Midbrain (tissue), 1 donor: ENCODE data around the gene ANKS3.

Experiments
- DNase-seq: peaks from one replicate; lab custom pipeline; 2025; lab: John Stamatoyannopoulos, UW

The ANKS3 gene

GRCh38 chr16:4728676-4729075 is 5.4 kb downstream of the ANKS3 start:
- no peak for DNase-seq

- no peak for DNase-seq
Measured at GRCh38 chr16:4726616-4727015, 7.5 kb downstream of the ANKS3 start.

DNA sequence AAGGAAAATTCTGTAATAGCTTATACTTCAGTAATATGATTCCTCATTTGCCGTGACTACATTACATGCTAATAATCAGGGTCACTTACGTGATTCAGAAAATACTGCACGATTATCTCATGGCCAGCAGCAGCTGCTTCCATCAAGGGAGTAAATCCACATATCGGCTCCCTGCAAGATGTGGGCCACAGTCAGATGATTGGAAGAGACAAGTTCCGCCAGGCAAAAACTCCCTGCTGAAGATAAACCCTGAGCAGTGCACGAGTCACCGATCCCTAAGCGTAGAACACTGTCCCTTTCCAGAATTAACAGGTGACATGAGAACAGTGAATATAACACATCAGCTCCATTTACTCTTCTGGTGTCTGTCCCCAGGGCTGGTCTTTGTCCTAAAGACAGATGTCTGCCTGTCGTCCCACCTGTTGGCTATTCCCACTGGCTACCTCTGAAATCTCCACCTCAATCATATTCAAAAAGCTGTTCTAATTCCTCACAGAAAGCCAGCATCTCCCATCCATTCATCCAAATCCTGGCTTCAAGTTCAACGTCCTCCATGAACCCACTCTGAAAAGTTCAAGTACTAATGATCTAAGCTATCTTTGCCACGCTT is 9.3 kb downstream of the ANKS3 start:
- DNase-seq = no peak

GRCh38 chr16:4723071-4723767 is 10.9 kb downstream of the ANKS3 start:
- DNase-seq = no peak

DNA sequence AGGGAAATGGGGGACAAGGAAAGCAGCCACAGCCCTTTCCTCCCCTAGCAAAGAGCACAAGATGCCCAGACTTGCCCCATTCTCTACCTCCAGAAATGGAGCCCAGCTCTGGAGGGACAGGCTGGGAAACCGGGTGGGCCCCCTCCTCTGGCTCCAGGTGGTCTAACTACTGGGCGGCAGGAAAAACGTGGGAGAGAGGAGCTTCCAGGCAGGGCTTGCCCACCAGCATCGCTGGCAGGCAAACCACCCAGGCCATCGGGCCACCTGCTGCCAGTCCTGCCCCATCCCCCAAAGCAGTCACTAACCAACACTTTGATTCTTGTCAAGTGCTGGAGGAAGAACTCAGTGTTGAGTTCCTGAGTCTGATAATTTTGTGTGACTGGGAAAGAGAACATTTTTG is 15.6 kb downstream of the ANKS3 start:
- no peak for DNase-seq

- no peak for DNase-seq
Measured at GRCh38 chr16:4714996-4715395, 19.1 kb downstream of the ANKS3 start.

GRCh38 chr16:4713663-4714501 is 20.2 kb downstream of the ANKS3 start:
- no peak for DNase-seq

DNA sequence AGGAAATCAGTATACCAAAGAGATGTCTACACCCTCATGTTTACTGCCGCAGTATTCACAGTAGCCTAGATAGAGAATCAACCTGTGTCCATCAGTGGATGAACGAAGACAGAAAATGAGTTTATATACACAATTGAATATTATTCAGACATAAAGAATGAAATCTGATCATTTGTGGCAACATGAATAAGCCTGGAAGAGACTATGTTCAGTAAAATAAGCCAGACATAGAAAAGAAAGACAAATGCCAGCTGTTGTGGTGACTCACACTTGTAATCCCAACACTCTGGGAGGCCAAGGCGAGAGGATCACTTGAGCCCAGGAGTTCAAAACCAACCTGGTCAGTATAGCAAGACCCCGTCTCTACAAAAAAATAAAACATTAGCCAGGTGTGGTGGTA is 24.6 kb downstream of the ANKS3 start:
- no peak for DNase-seq

GRCh38 chr16:4706871-4707270 is 27.2 kb downstream of the ANKS3 start:
- DNase-seq = no peak

- DNase-seq = no peak
Measured at GRCh38 chr16:4704913-4705312, 29.2 kb downstream of the ANKS3 start.

- DNase-seq = no peak
Measured at GRCh38 chr16:4704491-4704890, 29.6 kb downstream of the ANKS3 start.

DNA sequence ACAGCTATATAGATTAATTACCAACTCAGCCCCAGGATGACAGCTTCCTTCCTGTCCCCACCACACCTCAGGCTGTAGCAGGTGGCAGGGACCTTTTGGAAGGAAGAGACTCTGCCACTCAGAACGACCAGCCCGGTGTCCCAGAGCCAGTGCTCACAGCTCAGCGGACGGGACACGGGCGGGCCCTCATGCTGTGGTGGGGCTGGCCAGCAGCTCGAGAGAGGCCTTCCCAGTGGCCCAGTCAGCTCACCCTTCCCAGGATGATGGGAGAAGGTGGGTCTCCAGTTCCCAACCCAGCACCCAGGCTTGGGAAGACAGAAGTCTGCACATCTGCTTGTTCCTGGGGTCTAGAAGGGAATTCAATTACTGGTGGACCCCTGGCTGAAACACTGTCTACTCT is 30.2 kb downstream of the ANKS3 start:
- DNase-seq = no peak

GRCh38 chr16:4702466-4702808 is 31.6 kb downstream of the ANKS3 start:
- no peak for DNase-seq

DNA sequence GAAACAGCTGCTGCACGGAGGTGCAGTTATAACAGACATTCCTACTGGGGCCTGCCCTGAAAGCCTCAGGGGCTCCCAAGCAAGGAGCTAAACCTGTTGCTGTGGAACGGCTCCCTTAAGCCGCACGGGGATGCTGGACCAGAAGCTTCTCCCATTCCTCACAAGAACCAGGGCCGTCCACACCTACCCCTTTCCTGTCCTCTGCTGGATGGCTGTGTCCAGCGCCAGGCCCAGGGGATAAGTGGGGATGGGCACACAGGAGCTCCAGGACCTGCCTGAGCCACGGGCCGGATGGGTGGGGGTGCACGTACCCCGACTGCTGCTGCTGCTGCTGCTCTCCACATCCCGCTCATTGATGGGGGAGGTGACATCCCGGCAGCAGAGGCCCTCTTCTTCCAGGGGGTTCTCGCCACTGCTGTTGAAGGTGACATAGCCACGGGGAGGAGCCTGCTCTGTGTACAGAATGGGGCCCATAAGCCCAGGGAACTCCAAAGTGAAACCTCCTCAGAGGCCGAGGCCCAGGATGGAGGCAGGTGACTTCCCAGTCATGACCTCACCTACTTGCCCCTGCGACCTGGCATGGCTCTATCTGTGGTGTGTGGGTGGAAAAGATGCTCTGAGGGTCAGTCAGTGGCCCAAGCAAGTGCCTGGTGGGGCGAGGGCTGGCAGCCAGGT is 32.1 kb downstream of the ANKS3 start:
- no peak for DNase-seq

DNA sequence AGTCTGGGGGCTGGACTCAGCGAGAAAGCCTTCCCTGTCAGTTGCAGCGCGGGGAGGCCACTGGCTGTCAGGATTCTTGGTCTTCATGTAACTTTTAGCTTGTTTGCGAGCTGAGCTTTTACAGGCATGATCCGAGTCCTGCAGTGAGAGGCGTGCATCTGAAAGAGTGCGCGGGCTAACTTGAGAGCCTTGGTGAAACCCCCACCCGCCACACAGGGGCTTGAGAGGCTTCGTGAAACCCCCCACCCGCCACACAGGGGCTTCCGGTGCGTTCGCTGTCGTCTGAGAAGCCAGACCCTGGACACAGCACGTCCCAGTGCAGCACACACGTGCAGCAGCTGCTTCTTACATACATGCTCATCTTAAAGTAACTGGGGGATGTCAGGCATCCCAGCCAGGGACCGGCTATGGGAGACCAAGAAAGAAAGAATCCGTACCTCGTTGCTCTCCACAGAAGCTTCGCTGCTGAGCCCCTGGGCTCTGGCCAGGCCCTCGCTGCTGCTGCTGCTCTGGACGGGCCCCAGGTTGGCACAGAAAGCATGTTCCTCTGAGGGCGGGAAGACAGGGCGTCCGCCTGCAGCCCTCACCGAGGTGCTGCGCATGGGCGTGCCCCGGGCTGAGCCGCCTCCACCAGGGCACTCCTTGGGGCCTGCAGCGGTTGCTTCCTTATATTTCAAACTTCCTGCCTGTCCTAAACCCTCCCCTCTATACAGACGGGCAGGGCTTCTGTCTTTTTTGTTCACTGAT is 32.9 kb downstream of the ANKS3 start:
- DNase-seq = no peak

- DNase-seq = no peak
Measured at GRCh38 chr16:4700380-4700996, 33.6 kb downstream of the ANKS3 start.

DNA sequence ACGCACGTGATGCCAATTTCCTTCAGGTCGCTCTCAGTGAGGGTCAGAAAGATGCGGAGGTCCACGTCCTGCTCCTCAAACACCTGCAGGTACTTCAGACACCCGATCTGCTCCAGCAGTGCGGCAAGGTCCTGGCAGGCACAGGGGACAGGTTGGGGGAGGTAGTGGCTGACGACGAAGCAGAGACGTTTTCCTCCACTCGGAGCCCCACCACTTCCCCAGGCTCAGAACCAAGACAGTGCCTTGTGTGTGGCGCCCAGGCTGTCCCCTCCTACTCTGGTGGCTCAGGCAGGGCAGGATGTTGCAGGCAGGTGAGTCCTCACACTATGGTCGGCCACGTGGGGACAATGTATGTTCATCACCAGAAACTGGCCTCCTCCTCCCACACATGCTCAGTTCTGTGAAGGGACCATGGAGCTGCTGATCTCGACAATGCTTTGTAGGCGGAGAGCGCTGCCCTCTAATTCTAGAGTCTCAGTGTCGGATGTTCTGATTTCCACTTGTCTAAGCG is 35.0 kb downstream of the ANKS3 start:
- DNase-seq = no peak

GRCh38 chr16:4698321-4699045 is 35.6 kb downstream of the ANKS3 start:
- no peak for DNase-seq

DNA sequence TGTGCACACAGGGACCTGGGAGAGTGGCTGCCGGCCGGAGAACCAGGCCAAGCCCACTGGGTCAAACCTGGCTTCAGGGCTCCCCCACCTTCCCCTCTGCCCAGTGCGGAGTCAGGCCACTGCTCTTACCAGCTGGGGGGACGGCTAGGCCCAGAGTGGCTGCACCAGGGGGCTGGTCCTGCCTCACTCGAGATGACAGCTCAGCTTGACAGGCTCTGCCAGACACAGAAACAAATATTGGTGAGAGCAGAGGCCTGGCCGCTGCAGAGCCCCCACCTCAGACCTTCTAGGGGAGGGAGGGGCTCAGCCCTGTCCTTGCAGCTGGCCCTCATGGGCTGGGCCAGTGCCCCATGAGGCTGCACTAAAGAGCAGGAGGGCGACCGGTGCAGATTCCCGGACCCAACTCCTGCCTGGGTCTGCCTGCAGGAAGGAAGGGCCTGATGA is 36.2 kb downstream of the ANKS3 start:
- DNase-seq = no peak
